ENCODE measurements around the gene CFAP20. TPM values are rescaled to one million over a fixed set of nuclear protein-coding genes. Genes with fewer than 3 reads are reported as not detected.
"Not testable (repeated sequence)": the region's sequence is repeated elsewhere in the genome, so short reads cannot be mapped to it uniquely, and the experiment has no call there.

The CFAP20 gene
- total RNA-seq, 5 donors from 2014 or later (not counting 1 experiment from before 2014, with no cell fraction given), result 27.4 to 105 (median 33.1) TPM

DNA sequence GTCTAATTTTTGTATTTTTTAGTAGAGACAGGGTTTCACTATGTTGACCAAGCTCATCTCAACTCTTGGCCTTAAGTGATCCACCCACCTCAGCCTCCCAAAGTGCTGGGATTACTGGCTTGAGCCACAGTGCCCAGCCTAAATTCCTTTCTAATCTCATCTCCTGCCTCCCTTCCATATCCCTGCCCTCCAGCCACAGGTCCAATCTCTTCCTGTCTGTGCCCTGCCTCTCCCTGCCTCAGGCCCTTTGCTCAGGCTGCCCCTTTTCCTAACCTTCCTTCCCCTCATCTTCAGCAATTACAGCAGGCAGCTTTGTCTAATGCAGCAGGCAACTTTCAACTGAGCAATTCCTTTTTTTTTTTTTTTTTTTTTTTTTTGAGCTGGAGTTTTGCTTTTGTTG, 46.8 kb downstream of the CFAP20 start:
- Mint-ChIP-seq H3K27ac (no peak overlapping the region), H3K4me1 (no peaks in the 10 kb centered on the region), H3K36me3 (no peaks in the 10 kb centered on the region), H3K27me3 (peaks cover 4% of the 10 kb centered on the region in 2 donors), H3K9me3 (no peaks in the 10 kb centered on the region), H3K4me3 (no peak overlapping the region)
- Histone ChIP-seq H3K4me3 (ENCODE audit: control insufficient read depth in 1 of 2, extremely low read depth in 1 of 2, low read length in 1 of 2) (no peak overlapping the region), H3K9me3 (no peaks in the 10 kb centered on the region), H3K27me3 (replicated peaks in 1 of 2; ENCODE audit: control insufficient read depth in 2 of 2, extremely low read depth in 1 of 2, insufficient read depth in 2 of 2, low read length in 1 of 2) (peaks cover 0 to 8% of the 10 kb centered on the region in 2 experiments), H3K27ac (ENCODE audit: low read length) (no peak overlapping the region), H3K4me1 (ENCODE audit: control insufficient read depth in 1 of 2, extremely low read depth in 1 of 2, insufficient read depth in 2 of 2, low read length in 2 of 2) (no peaks in the 10 kb centered on the region), H3K36me3 (ENCODE audit: control insufficient read depth in 2 of 2, extremely low read depth in 1 of 2, insufficient read depth in 1 of 2, low read length in 1 of 2) (no peaks in the 10 kb centered on the region)
- DNase-seq (no peak), ATAC-seq (replicated peaks in 1 of 4) (no peak)
- ChIA-PET CTCF (interaction anchor here (0.5 to 0.6 kb wide), 2 partner anchors 168 to 1145 kb away, joined by 4 to 5 read pairs; no protein-coding TSS in a partner anchor), POLR2A (no interaction called here)

DNA sequence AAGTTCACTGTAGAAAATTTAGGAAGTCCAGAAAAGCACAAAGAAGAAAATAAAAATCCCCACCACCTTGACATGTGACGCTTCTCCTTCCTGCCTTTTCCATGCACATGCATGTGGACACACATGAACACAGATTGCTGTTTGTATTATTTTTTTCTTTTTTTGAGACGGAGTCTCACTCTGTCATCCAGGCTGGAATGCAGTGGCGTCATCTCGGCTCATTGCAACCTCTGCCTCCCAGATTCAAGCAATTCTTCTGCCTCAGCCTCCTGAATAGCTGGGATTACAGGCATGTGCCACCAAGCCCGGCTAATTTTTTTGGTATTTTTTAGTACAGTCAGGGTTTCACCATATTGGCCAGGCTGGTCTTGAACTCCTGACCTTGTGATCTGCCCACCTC, 48.5 kb downstream of the CFAP20 start:
- H3K36me3 Mint-ChIP-seq; H3K4me3 Mint-ChIP-seq; H3K27ac Mint-ChIP-seq; H3K4me1 ChIP-seq (ENCODE audit: control insufficient read depth in 1 of 2, extremely low read depth in 1 of 2, insufficient read depth in 2 of 2, low read length in 2 of 2); H3K4me3 ChIP-seq (ENCODE audit: control insufficient read depth in 1 of 2, extremely low read depth in 1 of 2, low read length in 1 of 2); H3K36me3 ChIP-seq (ENCODE audit: control insufficient read depth in 2 of 2, extremely low read depth in 1 of 2, insufficient read depth in 1 of 2, low read length in 1 of 2); H3K9me3 ChIP-seq; H3K4me1 Mint-ChIP-seq; POLR2A ChIA-PET; H3K27me3 Mint-ChIP-seq; H3K9me3 Mint-ChIP-seq; ATAC-seq (replicated peaks in 1 of 4); H3K27ac ChIP-seq (ENCODE audit: low read length); DNase-seq; CTCF ChIA-PET: not testable (repeated sequence)
- no CpG with 5 or more reads among the region's 5 CpGs for WGBS (ENCODE audit: insufficient coverage)
- peaks cover 0 to 11% of the 10 kb centered on the region in 2 experiments for H3K27me3 ChIP-seq (replicated peaks in 1 of 2; ENCODE audit: control insufficient read depth in 2 of 2, extremely low read depth in 1 of 2, insufficient read depth in 2 of 2, low read length in 1 of 2)

DNA sequence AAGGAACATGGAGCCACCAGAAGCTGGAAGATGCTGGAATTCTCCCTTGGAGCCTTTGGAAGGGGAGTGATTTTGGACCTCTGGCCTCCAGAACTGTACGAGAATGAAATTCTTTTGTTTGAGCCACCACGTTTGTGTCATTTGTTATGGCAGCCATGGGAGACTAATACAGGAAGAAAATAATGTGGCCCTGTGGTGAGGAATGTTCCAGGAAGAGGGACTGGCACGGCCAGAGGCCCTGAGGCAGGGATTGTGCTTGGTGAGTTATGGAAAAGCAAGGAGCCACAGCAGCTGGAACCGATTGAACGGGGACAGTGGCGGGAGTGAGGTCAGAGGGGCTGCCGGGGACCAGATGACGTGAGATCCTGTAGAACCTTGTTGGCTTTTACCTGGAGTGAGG, 51.4 kb downstream of the CFAP20 start:
- WGBS (ENCODE audit: insufficient coverage), result 87% methylated on average over 8 of the region's 8 CpGs
- peaks cover 4 to 5% of the 10 kb centered on the region in 2 donors for H3K27me3 Mint-ChIP-seq

DNA sequence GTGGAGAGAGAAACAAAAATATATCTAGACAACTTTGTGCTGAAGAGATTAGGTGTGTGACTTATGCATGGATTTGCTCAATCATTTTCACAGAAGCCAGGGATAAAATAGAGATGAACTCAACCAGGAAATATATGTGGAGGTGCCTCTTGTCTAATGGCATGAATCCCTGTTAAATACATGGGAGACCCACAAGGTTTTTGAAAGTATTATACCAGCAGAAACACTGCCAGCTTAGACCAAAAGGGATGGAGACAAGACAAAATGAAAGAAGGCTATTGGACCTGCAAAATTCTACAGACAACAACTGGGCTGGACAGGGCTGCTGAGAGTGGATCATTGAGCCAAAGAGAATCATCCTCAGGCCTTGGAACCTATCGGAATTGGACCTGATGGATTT, 52.7 kb downstream of the CFAP20 start:
- Mint-ChIP-seq H3K27me3 (peaks cover 4 to 5% of the 10 kb centered on the region in 2 donors), H3K36me3 (no peaks in the 10 kb centered on the region), H3K4me1 (no peaks in the 10 kb centered on the region), H3K9me3 (peaks cover 0 to 8% (median 6%) of the 10 kb centered on the region in 3 donors), H3K4me3 (no peak overlapping the region), H3K27ac (no peak overlapping the region)
- no peak for DNase-seq
- no CpG with 5 or more reads among the region's 1 CpG for WGBS (ENCODE audit: insufficient coverage)
- Histone ChIP-seq H3K4me1 (ENCODE audit: control insufficient read depth in 1 of 2, extremely low read depth in 1 of 2, insufficient read depth in 2 of 2, low read length in 2 of 2) (no peaks in the 10 kb centered on the region), H3K36me3 (ENCODE audit: control insufficient read depth in 2 of 2, extremely low read depth in 1 of 2, insufficient read depth in 1 of 2, low read length in 1 of 2) (no peaks in the 10 kb centered on the region), H3K27me3 (replicated peaks in 1 of 2; ENCODE audit: control insufficient read depth in 2 of 2, extremely low read depth in 1 of 2, insufficient read depth in 2 of 2, low read length in 1 of 2) (peaks cover 0 to 5% of the 10 kb centered on the region in 2 experiments), H3K9me3 (no peaks in the 10 kb centered on the region), H3K27ac (ENCODE audit: low read length) (no peak overlapping the region), H3K4me3 (ENCODE audit: control insufficient read depth in 1 of 2, extremely low read depth in 1 of 2, low read length in 1 of 2) (no peak overlapping the region)
- ChIA-PET CTCF (no interaction called here), POLR2A (no interaction called here)
- no peak for ATAC-seq (replicated peaks in 1 of 4)

More for the DNA sequence above, 51.4 kb downstream of the CFAP20 start:
- ATAC-seq (replicated peaks in 1 of 4) (no peak), DNase-seq (no peak)
- H3K27me3 ChIP-seq (replicated peaks in 1 of 2; ENCODE audit: control insufficient read depth in 2 of 2, extremely low read depth in 1 of 2, insufficient read depth in 2 of 2, low read length in 1 of 2), result peaks cover 0 to 5% of the 10 kb centered on the region in 2 experiments
- no peaks in the 10 kb centered on the region for H3K4me1 Mint-ChIP-seq
- H3K27ac Mint-ChIP-seq, result no peak overlapping the region
- no peaks in the 10 kb centered on the region for H3K9me3 ChIP-seq
- H3K36me3 Mint-ChIP-seq, result no peaks in the 10 kb centered on the region
- H3K4me3 ChIP-seq (ENCODE audit: control insufficient read depth in 1 of 2, extremely low read depth in 1 of 2, low read length in 1 of 2), result no peak overlapping the region
- ChIA-PET POLR2A (no interaction called here), CTCF (no interaction called here)
- no peak overlapping the region for H3K27ac ChIP-seq (ENCODE audit: low read length)
- H3K4me1 ChIP-seq (ENCODE audit: control insufficient read depth in 1 of 2, extremely low read depth in 1 of 2, insufficient read depth in 2 of 2, low read length in 2 of 2), result no peaks in the 10 kb centered on the region
- no peak overlapping the region for H3K4me3 Mint-ChIP-seq
- no peaks in the 10 kb centered on the region for H3K36me3 ChIP-seq (ENCODE audit: control insufficient read depth in 2 of 2, extremely low read depth in 1 of 2, insufficient read depth in 1 of 2, low read length in 1 of 2)
- peaks cover 0 to 6% (median 4%) of the 10 kb centered on the region in 3 donors for H3K9me3 Mint-ChIP-seq

DNA sequence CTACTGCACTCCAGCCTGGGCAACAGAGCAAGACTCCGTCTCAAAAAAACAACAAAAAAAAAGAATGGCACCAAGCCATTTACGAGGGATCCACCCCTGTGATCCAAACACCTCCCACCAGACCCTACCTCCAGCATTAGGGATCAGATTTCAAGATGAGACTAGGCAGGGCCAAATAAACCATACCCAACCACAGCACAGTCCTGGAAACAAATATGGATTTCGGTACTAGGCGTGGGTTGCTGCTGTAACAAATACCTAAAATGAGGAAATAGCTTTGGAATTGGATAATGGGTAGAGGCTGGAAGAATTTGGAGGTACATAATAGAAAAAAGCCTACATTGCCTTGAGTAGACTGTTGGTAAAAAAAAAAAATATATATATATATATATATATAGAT, 54.5 kb downstream of the CFAP20 start:
- ATAC-seq (replicated peaks in 1 of 4), result no peak

GRCh38 chr16:58073086-58073485, 56.1 kb downstream of the CFAP20 start:
- H3K27me3 Mint-ChIP-seq; H3K27ac ChIP-seq (ENCODE audit: low read length); H3K4me1 ChIP-seq (ENCODE audit: control insufficient read depth in 1 of 2, extremely low read depth in 1 of 2, insufficient read depth in 2 of 2, low read length in 2 of 2); ATAC-seq (replicated peaks in 1 of 4); H3K36me3 ChIP-seq (ENCODE audit: control insufficient read depth in 2 of 2, extremely low read depth in 1 of 2, insufficient read depth in 1 of 2, low read length in 1 of 2); H3K4me3 ChIP-seq (ENCODE audit: control insufficient read depth in 1 of 2, extremely low read depth in 1 of 2, low read length in 1 of 2); H3K4me3 Mint-ChIP-seq; H3K27me3 ChIP-seq (replicated peaks in 1 of 2; ENCODE audit: control insufficient read depth in 2 of 2, extremely low read depth in 1 of 2, insufficient read depth in 2 of 2, low read length in 1 of 2); H3K9me3 ChIP-seq; POLR2A ChIA-PET; H3K4me1 Mint-ChIP-seq; H3K36me3 Mint-ChIP-seq; H3K27ac Mint-ChIP-seq; DNase-seq; H3K9me3 Mint-ChIP-seq: not testable (repeated sequence)
- no CpG with 5 or more reads among the region's 2 CpGs for WGBS (ENCODE audit: insufficient coverage)
- CTCF ChIA-PET, result interaction anchor here in 1 of 2 donors (0.6 kb wide), 1 partner anchor 29 kb away, joined by 3 read pairs; no protein-coding TSS in a partner anchor

More for the DNA sequence above, 54.5 kb downstream of the CFAP20 start:
- H3K27ac ChIP-seq (ENCODE audit: low read length), result no peak overlapping the region
- Mint-ChIP-seq H3K27me3 (peaks cover 4 to 5% of the 10 kb centered on the region in 2 donors), H3K36me3 (no peaks in the 10 kb centered on the region), H3K9me3 (peaks cover 0 to 8% (median 6%) of the 10 kb centered on the region in 3 donors), H3K27ac (no peak overlapping the region), H3K4me3 (no peak overlapping the region), H3K4me1 (no peaks in the 10 kb centered on the region)
- H3K36me3 ChIP-seq (ENCODE audit: control insufficient read depth in 2 of 2, extremely low read depth in 1 of 2, insufficient read depth in 1 of 2, low read length in 1 of 2), result no peaks in the 10 kb centered on the region
- ChIA-PET CTCF (no interaction called here), POLR2A (no interaction called here)
- H3K4me3 ChIP-seq (ENCODE audit: control insufficient read depth in 1 of 2, extremely low read depth in 1 of 2, low read length in 1 of 2), result no peak overlapping the region
- peaks cover 0 to 3% of the 10 kb centered on the region in 2 experiments for H3K27me3 ChIP-seq (replicated peaks in 1 of 2; ENCODE audit: control insufficient read depth in 2 of 2, extremely low read depth in 1 of 2, insufficient read depth in 2 of 2, low read length in 1 of 2)
- no peaks in the 10 kb centered on the region for H3K4me1 ChIP-seq (ENCODE audit: control insufficient read depth in 1 of 2, extremely low read depth in 1 of 2, insufficient read depth in 2 of 2, low read length in 2 of 2)
- WGBS (ENCODE audit: insufficient coverage), result 92% methylated on average over 2 of the region's 4 CpGs
- no peak for DNase-seq
- no peaks in the 10 kb centered on the region for H3K9me3 ChIP-seq

- H3K36me3 ChIP-seq (ENCODE audit: control insufficient read depth in 2 of 2, extremely low read depth in 1 of 2, insufficient read depth in 1 of 2, low read length in 1 of 2); H3K4me1 Mint-ChIP-seq; H3K4me1 ChIP-seq (ENCODE audit: control insufficient read depth in 1 of 2, extremely low read depth in 1 of 2, insufficient read depth in 2 of 2, low read length in 2 of 2); POLR2A ChIA-PET; DNase-seq; H3K36me3 Mint-ChIP-seq; H3K4me3 ChIP-seq (ENCODE audit: control insufficient read depth in 1 of 2, extremely low read depth in 1 of 2, low read length in 1 of 2); H3K9me3 Mint-ChIP-seq; ATAC-seq (replicated peaks in 1 of 4); H3K27ac ChIP-seq (ENCODE audit: low read length); CTCF ChIA-PET; H3K4me3 Mint-ChIP-seq; H3K27me3 ChIP-seq (replicated peaks in 1 of 2; ENCODE audit: control insufficient read depth in 2 of 2, extremely low read depth in 1 of 2, insufficient read depth in 2 of 2, low read length in 1 of 2); H3K27me3 Mint-ChIP-seq; H3K9me3 ChIP-seq; H3K27ac Mint-ChIP-seq: not testable (repeated sequence)
- WGBS (ENCODE audit: insufficient coverage), result no CpG with 5 or more reads among the region's 5 CpGs
Measured at GRCh38 chr16:58072134-58072533, 57.0 kb downstream of the CFAP20 start.

All from T-cell (primary cell).